PC-9 (cell line): ENCODE data around the gene ALPK3.
"Not testable (repeated sequence)": the region's sequence is repeated elsewhere in the genome, so short reads cannot be mapped to it uniquely, and the experiment has no call there.

Source experiments
- EZH2 ChIP-seq: fragments of 200-600 bp; sonication (generic); IDR thresholded peaks from 2 replicates; pipeline ENCODE4 v1.8.0; 2017; ENCODE audit warnings: antibody characterized with exemption, low read depth
- TF ChIP-seq, protein P1 (sequence below): fragments of 200-600 bp; sonication (generic); conservative IDR thresholded peaks from 2 replicates; pipeline ENCODE4 v1.6.1; 2017; ENCODE audit warnings: mixed run types, antibody characterized with exemption, mild to moderate bottlenecking, moderate library complexity

DNA sequence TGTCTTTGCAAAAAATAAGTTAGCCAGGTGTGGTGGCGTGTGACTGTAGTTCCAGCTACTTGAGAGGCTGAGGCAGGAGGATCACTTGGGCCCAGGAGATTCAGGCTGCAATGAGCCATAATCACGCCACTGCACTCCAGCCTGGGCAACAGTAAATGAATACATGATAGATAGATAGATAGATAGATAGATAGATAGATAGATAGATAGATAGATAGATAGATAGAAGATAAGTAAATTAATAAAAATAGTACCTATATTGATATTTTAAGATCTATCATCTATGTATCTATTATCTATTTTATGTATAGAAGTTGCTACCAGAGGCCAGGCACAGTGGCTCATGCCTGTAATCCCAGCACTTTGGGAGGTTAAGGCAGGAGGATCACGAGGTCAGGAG lies 60.5 kb downstream of the ALPK3 start:
- TF ChIP-seq, protein P1, sequence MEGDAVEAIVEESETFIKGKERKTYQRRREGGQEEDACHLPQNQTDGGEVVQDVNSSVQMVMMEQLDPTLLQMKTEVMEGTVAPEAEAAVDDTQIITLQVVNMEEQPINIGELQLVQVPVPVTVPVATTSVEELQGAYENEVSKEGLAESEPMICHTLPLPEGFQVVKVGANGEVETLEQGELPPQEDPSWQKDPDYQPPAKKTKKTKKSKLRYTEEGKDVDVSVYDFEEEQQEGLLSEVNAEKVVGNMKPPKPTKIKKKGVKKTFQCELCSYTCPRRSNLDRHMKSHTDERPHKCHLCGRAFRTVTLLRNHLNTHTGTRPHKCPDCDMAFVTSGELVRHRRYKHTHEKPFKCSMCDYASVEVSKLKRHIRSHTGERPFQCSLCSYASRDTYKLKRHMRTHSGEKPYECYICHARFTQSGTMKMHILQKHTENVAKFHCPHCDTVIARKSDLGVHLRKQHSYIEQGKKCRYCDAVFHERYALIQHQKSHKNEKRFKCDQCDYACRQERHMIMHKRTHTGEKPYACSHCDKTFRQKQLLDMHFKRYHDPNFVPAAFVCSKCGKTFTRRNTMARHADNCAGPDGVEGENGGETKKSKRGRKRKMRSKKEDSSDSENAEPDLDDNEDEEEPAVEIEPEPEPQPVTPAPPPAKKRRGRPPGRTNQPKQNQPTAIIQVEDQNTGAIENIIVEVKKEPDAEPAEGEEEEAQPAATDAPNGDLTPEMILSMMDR = not testable (repeated sequence)
- not testable (repeated sequence) for TF ChIP-seq EZH2
